Mesenchymal stem cell (in vitro differentiated cells and primary cell): Measurements from ENCODE around the gene SLC38A8.

Experiments
- DNase-seq: peaks from one replicate; pipeline ENCODE4 v3.0.0-alpha.2; 2013
- H2AFZ ChIP-seq: one replicate; pipeline ENCODE4 v1.6.1; 2013; ENCODE audit warnings: low read depth, mild to moderate bottlenecking, control low read depth, inconsistent platforms, low read length, moderate library complexity
- H2AK5ac ChIP-seq: 2 replicates; pipeline ENCODE4 v1.6.1; 2013; ENCODE audit warnings: low read length, moderate library complexity, mild to moderate bottlenecking, inconsistent platforms; ENCODE audit not compliant: severe bottlenecking
- H2BK120ac ChIP-seq: one replicate; pipeline ENCODE4 v1.6.1; 2013; ENCODE audit warnings: low read depth, mild to moderate bottlenecking, inconsistent platforms, low read length, moderate library complexity
- H2BK12ac ChIP-seq, 2 experiments: one replicate each; pipeline ENCODE4 v1.6.1; 2013; ENCODE audit warnings: inconsistent platforms in 2 of 2, low read length in 2 of 2, mild to moderate bottlenecking in 2 of 2, moderate library complexity in 2 of 2, control low read depth in 1 of 2
- H2BK15ac ChIP-seq: one replicate; pipeline ENCODE4 v1.6.1; 2013; ENCODE audit warnings: mild to moderate bottlenecking, low read depth, inconsistent platforms; ENCODE audit not compliant: poor library complexity, severe bottlenecking
- H2BK5ac ChIP-seq: 2 replicates; pipeline ENCODE4 v1.6.1; 2013; ENCODE audit warnings: low read depth, mild to moderate bottlenecking, low read length, control low read depth, inconsistent platforms; ENCODE audit not compliant: poor library complexity, severe bottlenecking
- H3K14ac ChIP-seq, 2 experiments: one replicate each; pipeline ENCODE4 v1.6.1; 2013; ENCODE audit warnings: inconsistent platforms in 2 of 2, low read length in 2 of 2, control low read depth in 1 of 2, mild to moderate bottlenecking in 1 of 2, moderate library complexity in 1 of 2
- H3K18ac ChIP-seq, 2 experiments: one replicate each; pipeline ENCODE4 v1.6.1; 2013; ENCODE audit warnings: inconsistent platforms in 2 of 2, low read length in 2 of 2, control low read depth in 1 of 2, low read depth in 1 of 2, mild to moderate bottlenecking in 1 of 2
- H3K23ac ChIP-seq, 2 experiments: one replicate each; pipeline ENCODE4 v1.6.1; 2013; ENCODE audit warnings: inconsistent platforms in 2 of 2, low read length in 2 of 2, mild to moderate bottlenecking in 2 of 2, moderate library complexity in 2 of 2, control low read depth in 1 of 2
- H3K27ac ChIP-seq: 2 replicates; pipeline ENCODE4 v1.5.1; 2013; ENCODE audit warnings: mild to moderate bottlenecking, moderate library complexity, low read length, control low read depth, inconsistent platforms; ENCODE audit not compliant: poor library complexity, severe bottlenecking
- H3K27me3 ChIP-seq, 2 experiments: 2 replicates each; pipeline versions ENCODE4 v1.6.1 to v1.7.0; 2013; ENCODE audit warnings: low read length in 2 of 2, mild to moderate bottlenecking in 2 of 2, moderate library complexity in 2 of 2, control low read depth in 1 of 2, inconsistent platforms in 1 of 2; ENCODE audit not compliant: control insufficient read depth in 1 of 2, insufficient read depth in 1 of 2
- H3K36me3 ChIP-seq, 2 experiments: 2 replicates each; pipeline versions ENCODE4 v1.6.1 to v1.7.0; 2013; ENCODE audit warnings: low read length in 2 of 2, control low read depth in 1 of 2, inconsistent platforms in 1 of 2, low read depth in 1 of 2, mild to moderate bottlenecking in 1 of 2; ENCODE audit not compliant: insufficient read depth in 2 of 2, control insufficient read depth in 1 of 2
- H3K4ac ChIP-seq, 2 experiments: one replicate each; pipeline ENCODE4 v1.6.1; 2013; ENCODE audit warnings: inconsistent platforms in 2 of 2, low read length in 2 of 2, mild to moderate bottlenecking in 2 of 2, moderate library complexity in 2 of 2, control low read depth in 1 of 2, low read depth in 1 of 2
- H3K4me1 ChIP-seq: 2 replicates; pipeline ENCODE4 v1.6.1; 2013; ENCODE audit warnings: low read depth, low read length, control low read depth; ENCODE audit not compliant: control insufficient read depth, insufficient read depth
- H3K4me2 ChIP-seq: 2 replicates; pipeline ENCODE4 v1.6.1; 2013; ENCODE audit warnings: low read length, mild to moderate bottlenecking, inconsistent platforms; ENCODE audit not compliant: poor library complexity, severe bottlenecking
- H3K4me3 ChIP-seq, 2 experiments: 2 replicates each; pipeline versions ENCODE4 v1.5.1 to v1.7.0; 2013; ENCODE audit warnings: low read length in 2 of 2, mild to moderate bottlenecking in 2 of 2, control low read depth in 1 of 2, low read depth in 1 of 2; ENCODE audit not compliant: insufficient read depth in 1 of 2
- H3K79me1 ChIP-seq: replicated peaks from 2 replicates; pipeline ENCODE4 v1.6.1; 2013; ENCODE audit warnings: mild to moderate bottlenecking, control low read depth, low read length, inconsistent platforms; ENCODE audit not compliant: poor library complexity, severe bottlenecking
- H3K9ac ChIP-seq: 2 replicates; pipeline ENCODE4 v1.7.0; 2013; ENCODE audit warnings: mild to moderate bottlenecking, low read length, moderate library complexity
- H3K9me3 ChIP-seq: 2 replicates; pipeline ENCODE4 v1.7.0; 2013; ENCODE audit warnings: mild to moderate bottlenecking, low read length; ENCODE audit not compliant: control insufficient read depth
- H4K8ac ChIP-seq: one replicate; pipeline ENCODE4 v1.6.1; 2013; ENCODE audit warnings: inconsistent platforms, mild to moderate bottlenecking, low read length, moderate library complexity
- H4K91ac ChIP-seq: one replicate; pipeline ENCODE4 v1.6.1; 2013; ENCODE audit warnings: mild to moderate bottlenecking, low read length, inconsistent platforms
- WGBS: methylation state at CpG from one replicate; pipeline ENCODE4 v1.1.7; 2013; ENCODE audit warnings: mixed read lengths; 5-methylcytosine and 5-hydroxymethylcytosine counted together

The SLC38A8 gene

GRCh38 chr16:84059946-84060901 lies 17.6 kb upstream of the SLC38A8 start:
- Histone ChIP-seq H3K27ac (no peak overlapping the region), H4K8ac (no peak overlapping the region), H2AFZ (no peak overlapping the region), H3K9ac (no peak overlapping the region), H4K91ac (no peak overlapping the region), H3K4me3 (no peak overlapping the region), H3K4me2 (no peak overlapping the region), H2AK5ac (no peak overlapping the region), H3K36me3 (peaks cover 66 to 91% of the 10 kb centered on the region in 2 experiments), H3K23ac (no peak overlapping the region), H3K9me3 (no peaks in the 10 kb centered on the region), H3K4me1 (no peaks in the 10 kb centered on the region), H3K14ac (no peak overlapping the region), H2BK120ac (no peak overlapping the region), H3K79me1 (peaks cover 14% of the 10 kb centered on the region), H2BK15ac (no peak overlapping the region), H3K4ac (no peak overlapping the region), H3K18ac (no peak overlapping the region), H3K27me3 (no peaks in the 10 kb centered on the region), H2BK5ac (no peak overlapping the region), H2BK12ac (no peak overlapping the region)
- no peak for DNase-seq
- 98% methylated on average over 27 of the region's 28 CpGs for WGBS

- no peak overlapping the region for H2BK5ac ChIP-seq
- H2BK15ac ChIP-seq: no peak overlapping the region
- H4K91ac ChIP-seq: no peak overlapping the region
- H3K79me1 ChIP-seq: peaks cover 14% of the 10 kb centered on the region
- no peak overlapping the region for H3K9ac ChIP-seq
- H3K4me1 ChIP-seq: no peaks in the 10 kb centered on the region
- H2BK120ac ChIP-seq: no peak overlapping the region
- no peak overlapping the region for H3K14ac ChIP-seq
- no peak overlapping the region for H3K4ac ChIP-seq
- no peak overlapping the region for H2AFZ ChIP-seq
- no peak overlapping the region for H4K8ac ChIP-seq
- no peak overlapping the region for H3K27ac ChIP-seq
- H2AK5ac ChIP-seq: no peak overlapping the region
- no peak overlapping the region for H3K4me2 ChIP-seq
- no peak for DNase-seq
- no peaks in the 10 kb centered on the region for H3K27me3 ChIP-seq
- H2BK12ac ChIP-seq: no peak overlapping the region
- H3K18ac ChIP-seq: no peak overlapping the region
- 86% methylated on average over 9 of the region's 11 CpGs for WGBS
- no peak overlapping the region for H3K4me3 ChIP-seq
- H3K9me3 ChIP-seq: no peaks in the 10 kb centered on the region
- H3K36me3 ChIP-seq: peaks cover 77 to 91% of the 10 kb centered on the region in 2 experiments
- H3K23ac ChIP-seq: no peak overlapping the region
Observed at GRCh38 chr16:84059111-84059510, 16.5 kb upstream of the SLC38A8 start.

GRCh38 chr16:84058664-84059063 lies 16.1 kb upstream of the SLC38A8 start:
- Histone ChIP-seq H3K4ac (no peak overlapping the region), H2AK5ac (no peak overlapping the region), H3K9me3 (no peaks in the 10 kb centered on the region), H2BK5ac (no peak overlapping the region), H2BK120ac (no peak overlapping the region), H3K27me3 (no peaks in the 10 kb centered on the region), H2BK12ac (no peak overlapping the region), H3K4me1 (no peaks in the 10 kb centered on the region), H3K18ac (no peak overlapping the region), H3K79me1 (peaks cover 14% of the 10 kb centered on the region), H4K91ac (no peak overlapping the region), H4K8ac (no peak overlapping the region), H3K4me3 (no peak overlapping the region), H3K14ac (no peak overlapping the region), H2AFZ (no peak overlapping the region), H2BK15ac (no peak overlapping the region), H3K23ac (no peak overlapping the region), H3K4me2 (no peak overlapping the region), H3K27ac (no peak overlapping the region), H3K9ac (no peak overlapping the region), H3K36me3 (peaks cover 80 to 91% of the 10 kb centered on the region in 2 experiments)
- no peak for DNase-seq
- 94% methylated on average over 11 of the region's 11 CpGs for WGBS

- Histone ChIP-seq H2BK5ac (no peak overlapping the region), H2AFZ (no peak overlapping the region), H3K27me3 (no peaks in the 10 kb centered on the region), H2AK5ac (no peak overlapping the region), H3K36me3 (peaks cover 82 to 95% of the 10 kb centered on the region in 2 experiments), H3K23ac (no peak overlapping the region), H3K14ac (no peak overlapping the region), H3K4me1 (no peaks in the 10 kb centered on the region), H3K4ac (no peak overlapping the region), H3K27ac (no peak overlapping the region), H4K8ac (no peak overlapping the region), H3K9ac (no peak overlapping the region), H3K79me1 (peaks cover 15% of the 10 kb centered on the region), H2BK15ac (no peak overlapping the region), H3K18ac (no peak overlapping the region), H2BK12ac (no peak overlapping the region), H3K4me2 (no peak overlapping the region), H2BK120ac (no peak overlapping the region), H4K91ac (no peak overlapping the region), H3K4me3 (no peak overlapping the region), H3K9me3 (no peaks in the 10 kb centered on the region)
- WGBS: 95% methylated on average over 13 of the region's 15 CpGs
- no peak for DNase-seq
Observed at GRCh38 chr16:84058211-84058610, 15.6 kb upstream of the SLC38A8 start.
